Measurements from ENCODE around the gene KCNJ10. TPM values are rescaled to one million over a fixed set of nuclear protein-coding genes. Genes with fewer than 3 reads are reported as not detected.

The KCNJ10 gene
- total RNA-seq, 2 donors from 2014 or later: 0.29 TPM; not detected in 1

DNA sequence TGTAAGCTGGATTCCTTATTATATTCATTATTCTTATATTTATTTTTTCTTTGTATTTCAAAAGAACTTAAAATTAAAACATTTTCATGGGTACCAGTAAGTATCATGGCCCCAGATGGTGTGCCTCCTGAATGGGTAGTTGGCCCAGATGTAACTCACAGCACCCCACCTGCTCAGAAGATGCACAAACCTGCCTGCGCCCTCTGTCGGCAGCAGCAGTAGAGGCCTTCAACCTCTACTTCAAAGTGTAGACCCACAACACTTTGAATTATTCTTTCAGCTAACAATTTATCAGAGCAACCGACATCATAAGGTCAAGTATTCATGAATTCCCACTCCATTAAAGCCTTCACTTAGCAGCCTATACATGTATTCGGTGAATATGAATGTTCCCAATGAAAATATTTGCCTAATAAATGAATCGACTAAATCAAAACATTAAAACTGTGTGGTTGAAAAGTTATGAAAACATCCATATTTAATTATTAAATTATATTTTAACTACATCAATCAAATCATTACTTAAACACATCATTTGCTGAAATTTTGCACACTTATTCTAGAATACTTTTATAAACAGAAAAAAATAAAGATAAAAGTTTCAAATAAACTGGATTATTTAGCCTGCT is 63.5 kb downstream of the KCNJ10 start:
- DNase-seq: peak; percentile 80
- H3K9me3 ChIP-seq: no peaks in the 10 kb centered on the region
- no peak overlapping the region for H3K27ac ChIP-seq
- no peaks in the 10 kb centered on the region for H3K27me3 ChIP-seq
- intact Hi-C loops (cut with DNase I): loop anchor here (1.0 to 10.0 kb wide), 3 partner anchors 71 to 212 kb away; no protein-coding TSS in a partner anchor
- no peaks in the 10 kb centered on the region for H3K36me3 ChIP-seq
- TF ChIP-seq, protein P1, sequence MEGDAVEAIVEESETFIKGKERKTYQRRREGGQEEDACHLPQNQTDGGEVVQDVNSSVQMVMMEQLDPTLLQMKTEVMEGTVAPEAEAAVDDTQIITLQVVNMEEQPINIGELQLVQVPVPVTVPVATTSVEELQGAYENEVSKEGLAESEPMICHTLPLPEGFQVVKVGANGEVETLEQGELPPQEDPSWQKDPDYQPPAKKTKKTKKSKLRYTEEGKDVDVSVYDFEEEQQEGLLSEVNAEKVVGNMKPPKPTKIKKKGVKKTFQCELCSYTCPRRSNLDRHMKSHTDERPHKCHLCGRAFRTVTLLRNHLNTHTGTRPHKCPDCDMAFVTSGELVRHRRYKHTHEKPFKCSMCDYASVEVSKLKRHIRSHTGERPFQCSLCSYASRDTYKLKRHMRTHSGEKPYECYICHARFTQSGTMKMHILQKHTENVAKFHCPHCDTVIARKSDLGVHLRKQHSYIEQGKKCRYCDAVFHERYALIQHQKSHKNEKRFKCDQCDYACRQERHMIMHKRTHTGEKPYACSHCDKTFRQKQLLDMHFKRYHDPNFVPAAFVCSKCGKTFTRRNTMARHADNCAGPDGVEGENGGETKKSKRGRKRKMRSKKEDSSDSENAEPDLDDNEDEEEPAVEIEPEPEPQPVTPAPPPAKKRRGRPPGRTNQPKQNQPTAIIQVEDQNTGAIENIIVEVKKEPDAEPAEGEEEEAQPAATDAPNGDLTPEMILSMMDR (IDR thresholded peaks at IDR 0.05): peak; percentile 82
- H3K4me3 ChIP-seq: no peak overlapping the region
- H3K4me1 ChIP-seq: no peaks in the 10 kb centered on the region
- H3K9ac ChIP-seq (ENCODE audit: low read depth in 2 of 2, low read length in 2 of 2): no peak overlapping the region

DNA sequence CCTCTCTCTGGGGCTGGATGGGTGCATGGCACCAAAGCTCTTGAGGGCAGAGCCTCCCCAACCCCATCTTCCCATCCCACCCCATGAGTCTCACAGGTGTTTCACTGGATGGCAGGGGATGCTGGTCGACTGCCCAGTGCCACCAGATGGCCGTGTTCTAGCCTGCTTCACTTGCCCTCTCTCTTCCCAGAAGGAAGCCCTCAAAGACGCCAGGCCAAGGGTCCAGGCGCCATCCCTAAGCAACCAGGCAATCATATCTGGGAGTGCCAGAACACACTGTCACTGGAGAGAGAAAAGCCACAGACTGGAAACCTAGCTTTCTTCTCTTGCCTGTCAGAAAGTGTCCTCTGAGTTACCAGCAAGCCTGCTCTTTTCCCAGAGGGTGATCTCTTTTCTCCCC is 64.9 kb downstream of the KCNJ10 start:
- no peaks in the 10 kb centered on the region for H3K36me3 ChIP-seq
- H3K27ac ChIP-seq: no peak overlapping the region
- TF ChIP-seq, protein P1 (IDR thresholded peaks at IDR 0.05): no peak
- no peaks in the 10 kb centered on the region for H3K4me1 ChIP-seq
- no peak overlapping the region for H3K4me3 ChIP-seq
- no peak overlapping the region for H3K9ac ChIP-seq (ENCODE audit: low read depth in 2 of 2, low read length in 2 of 2)
- intact Hi-C loops (cut with DNase I): loop anchor here (5.0 to 10.0 kb wide), 2 partner anchors 113 to 210 kb away; no protein-coding TSS in a partner anchor
- no peak for DNase-seq
- H3K9me3 ChIP-seq: no peaks in the 10 kb centered on the region
- no peaks in the 10 kb centered on the region for H3K27me3 ChIP-seq

DNA sequence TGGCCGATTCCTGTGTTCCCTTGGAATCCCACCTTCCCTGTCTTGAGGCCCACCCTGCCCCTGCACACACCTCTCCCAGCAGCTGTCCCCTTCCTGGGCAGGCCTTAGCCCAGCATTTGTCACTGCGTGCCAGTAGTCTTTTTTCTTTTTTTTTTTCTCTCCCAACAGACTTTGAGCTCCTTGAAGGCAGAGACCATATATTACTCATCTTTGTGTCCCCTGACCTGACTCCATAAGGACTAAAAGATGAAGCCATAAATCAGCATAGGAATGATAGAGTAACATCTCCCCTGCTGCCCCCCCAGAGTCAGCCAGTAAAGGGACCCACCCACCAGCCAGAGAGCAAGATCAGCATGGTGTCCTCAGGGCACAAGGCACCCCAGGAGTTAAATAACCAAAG is 65.5 kb downstream of the KCNJ10 start:
- Histone ChIP-seq H3K4me1 (no peaks in the 10 kb centered on the region), H3K27me3 (no peaks in the 10 kb centered on the region), H3K9ac (ENCODE audit: low read depth in 2 of 2, low read length in 2 of 2) (no peak overlapping the region), H3K36me3 (no peaks in the 10 kb centered on the region), H3K27ac (no peak overlapping the region), H3K9me3 (no peaks in the 10 kb centered on the region), H3K4me3 (no peak overlapping the region)
- intact Hi-C loops (cut with DNase I): loop anchor here (10.0 kb wide), 1 partner anchor 210 kb away; no protein-coding TSS in a partner anchor
- TF ChIP-seq, protein P1 (IDR thresholded peaks at IDR 0.05): no peak
- no peak for DNase-seq

DNA sequence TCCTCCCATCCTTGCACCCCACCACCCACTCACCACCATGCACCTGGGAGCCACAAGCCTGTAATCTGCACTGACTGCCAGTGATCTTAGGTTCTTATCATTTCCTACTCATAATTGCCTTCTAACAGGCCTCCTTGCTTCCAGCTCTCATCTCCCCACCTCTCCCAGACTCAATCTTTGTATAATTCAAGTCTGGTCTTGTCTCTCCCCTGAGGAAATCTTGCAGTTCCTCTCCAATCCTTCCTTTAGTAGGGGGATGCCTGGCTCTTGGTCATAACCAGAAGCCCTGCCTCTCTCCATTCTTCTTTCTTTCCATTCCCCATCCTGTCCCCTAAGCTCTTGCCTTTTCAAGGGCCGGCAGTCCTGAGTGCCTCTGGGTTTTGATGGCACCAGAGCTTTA is 66.0 kb downstream of the KCNJ10 start:
- no peaks in the 10 kb centered on the region for H3K4me1 ChIP-seq
- H3K4me3 ChIP-seq: no peak overlapping the region
- intact Hi-C loops (cut with DNase I): loop anchor here (10.0 kb wide), 1 partner anchor 209 kb away; no protein-coding TSS in a partner anchor
- no peak for DNase-seq
- H3K9ac ChIP-seq (ENCODE audit: low read depth in 2 of 2, low read length in 2 of 2): no peak overlapping the region
- no peaks in the 10 kb centered on the region for H3K27me3 ChIP-seq
- H3K9me3 ChIP-seq: no peaks in the 10 kb centered on the region
- TF ChIP-seq, protein P1 (IDR thresholded peaks at IDR 0.05): no peak
- H3K27ac ChIP-seq: no peak overlapping the region
- no peaks in the 10 kb centered on the region for H3K36me3 ChIP-seq

DNA sequence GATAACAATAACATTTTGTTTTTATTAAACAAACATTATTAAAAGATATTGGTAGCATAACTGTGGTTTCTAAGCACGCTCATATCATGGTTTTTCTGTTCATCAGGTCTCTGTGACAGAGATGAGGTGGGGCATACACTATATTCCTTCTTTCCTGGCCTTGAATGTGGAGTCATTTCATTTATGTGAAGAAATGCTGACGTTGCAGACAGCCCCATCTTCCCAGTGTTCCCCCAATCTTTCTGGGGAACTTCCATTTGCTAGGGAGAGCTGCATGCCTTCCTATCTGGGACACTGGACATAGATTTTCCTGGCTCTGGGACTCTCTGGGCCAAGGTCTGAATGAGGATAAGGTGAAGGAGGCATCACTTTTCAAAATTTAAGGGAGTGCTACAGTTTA is 68.5 kb downstream of the KCNJ10 start:
- H3K27ac ChIP-seq: no peak overlapping the region
- no peaks in the 10 kb centered on the region for H3K27me3 ChIP-seq
- no peak for DNase-seq
- no peak overlapping the region for H3K4me3 ChIP-seq
- H3K4me1 ChIP-seq: no peaks in the 10 kb centered on the region
- intact Hi-C loops (cut with DNase I): loop anchor here (10.0 kb wide), 1 partner anchor 207 kb away; no protein-coding TSS in a partner anchor
- no peaks in the 10 kb centered on the region for H3K36me3 ChIP-seq
- TF ChIP-seq, protein P1 (IDR thresholded peaks at IDR 0.05): no peak
- no peak overlapping the region for H3K9ac ChIP-seq (ENCODE audit: low read depth in 2 of 2, low read length in 2 of 2)
- no peaks in the 10 kb centered on the region for H3K9me3 ChIP-seq

Measured in colonic mucosa (tissue), 4 donors.